Adrenal gland (tissue), 5 donors: ENCODE results near the gene NDUFS8.

Source experiments
- CTCF ChIP-seq, 6 experiments: fragments of 450-650 bp in 4 of 6; fragments of 200-600 bp in 2 of 6; sonication (generic) in 1 of 6; IDR thresholded peaks; 1 replicate in 5 of 6; 2 replicates in 1 of 6; pipeline versions ENCODE4 v1.5.1 to v1.8.0; 2016 to 2021; ENCODE audit warnings: antibody characterized with exemption in 6 of 6, mild to moderate bottlenecking in 2 of 6, moderate library complexity in 1 of 6
- POLR2A ChIP-seq, 2 donors: fragments of 450-650 bp; IDR thresholded peaks; one replicate each; pipeline ENCODE4 v1.6.1; 2017; ENCODE audit warnings: antibody characterized with exemption in 2 of 2, mild to moderate bottlenecking in 2 of 2, moderate library complexity in 1 of 2
- donor health status: DM: no; HTN: no; CAD: no.

GRCh38 chr11:68003846-68004550 lies 26.5 kb upstream of the NDUFS8 start, which contains the start of gene UNC93B1:
- peak in 1 of 2 donors; percentile 64 for TF ChIP-seq POLR2A (IDR thresholded peaks at IDR 0.05)
- TF ChIP-seq CTCF (IDR thresholded peaks at IDR 0.05), result no peak
